GM21723 (cell line): ENCODE results near the gene MAPK13.
"Not testable (repeated sequence)": the region's sequence is repeated elsewhere in the genome, so short reads cannot be mapped to it uniquely, and the experiment has no call there.

Experiments used
- ATAC-seq: cut with Tn5 transposase; IDR thresholded peaks from one replicate; pipeline ENCODE4 v1.9.1; 2021; ENCODE audit warnings: mild to moderate bottlenecking, moderate library complexity; ENCODE audit not compliant: unreplicated experiment

Gene MAPK13

GRCh38 chr6:36126553-36127458 is 3.5 kb upstream of the MAPK13 start:
- no peak for ATAC-seq

- no peak for ATAC-seq
These were observed 2.8 kb upstream of the MAPK13 start for GRCh38 chr6:36127462-36128016.

GRCh38 chr6:36128073-36128472 is 2.2 kb upstream of the MAPK13 start:
- no peak for ATAC-seq

- ATAC-seq, result no peak
These were observed 1.5 kb upstream of the MAPK13 start for GRCh38 chr6:36128793-36129192.

- not testable (repeated sequence) for ATAC-seq
These were observed 979 bp upstream of the MAPK13 start for GRCh38 chr6:36129334-36129733.

GRCh38 chr6:36130667-36131510 is 576 bp downstream of the MAPK13 start:
- peak; percentile 25 for ATAC-seq

- peak; percentile 90 for ATAC-seq
These were observed 1.4 kb downstream of the MAPK13 start for GRCh38 chr6:36131511-36132245.

GRCh38 chr6:36132246-36132895 is 2.1 kb downstream of the MAPK13 start:
- ATAC-seq, result no peak

- ATAC-seq, result no peak
These were observed 2.8 kb downstream of the MAPK13 start for GRCh38 chr6:36133148-36133547.

- no peak for ATAC-seq
These were observed 3.6 kb downstream of the MAPK13 start for GRCh38 chr6:36133912-36134311.

- no peak for ATAC-seq
These were observed 4.9 kb downstream of the MAPK13 start for GRCh38 chr6:36135053-36135731.

- no peak for ATAC-seq
These were observed 5.7 kb downstream of the MAPK13 start for GRCh38 chr6:36136034-36136433.

- no peak for ATAC-seq
These were observed 6.2 kb downstream of the MAPK13 start for GRCh38 chr6:36136551-36136950.

- no peak for ATAC-seq
These were observed 8.4 kb downstream of the MAPK13 start for GRCh38 chr6:36138667-36139066.

GRCh38 chr6:36139431-36139830 is 9.1 kb downstream of the MAPK13 start:
- no peak for ATAC-seq

GRCh38 chr6:36139991-36140710 is 9.8 kb downstream of the MAPK13 start:
- no peak for ATAC-seq

GRCh38 chr6:36141091-36141490 is 10.8 kb downstream of the MAPK13 start:
- no peak for ATAC-seq

GRCh38 chr6:36141961-36142360 is 11.6 kb downstream of the MAPK13 start:
- no peak for ATAC-seq
